Skeletal muscle satellite cell (primary cell): ENCODE data around the gene EXOC2. TPM values are rescaled to one million over a fixed set of nuclear protein-coding genes. Genes with fewer than 3 reads are reported as not detected.

Experiments
- H3K27me3 ChIP-seq: 2 replicates; pipeline ENCODE4 v1.7.0; 2013; ENCODE audit warnings: low read length; ENCODE audit not compliant: control insufficient read depth, insufficient read depth
- H3K36me3 ChIP-seq: 2 replicates; pipeline ENCODE4 v1.7.0; 2013; ENCODE audit warnings: mild to moderate bottlenecking, control low read depth, low read length; ENCODE audit not compliant: insufficient read depth
- H3K4me1 ChIP-seq: 2 replicates; pipeline ENCODE4 v1.7.0; 2013; ENCODE audit warnings: low read length; ENCODE audit not compliant: control insufficient read depth, insufficient read depth
- H3K4me2 ChIP-seq: 2 replicates; pipeline ENCODE4 v1.7.0; 2013; ENCODE audit warnings: mild to moderate bottlenecking, low read length
- H3K4me3 ChIP-seq: 2 replicates; pipeline ENCODE4 v1.7.0; 2013; ENCODE audit warnings: low read length
- H3K9ac ChIP-seq: 2 replicates; pipeline ENCODE4 v1.7.0; 2013; ENCODE audit warnings: mild to moderate bottlenecking, low read depth, low read length, moderate library complexity
- H3K9me3 ChIP-seq: replicated peaks from 2 replicates; pipeline ENCODE4 v1.7.0; 2013; ENCODE audit warnings: mild to moderate bottlenecking, control low read depth, low read length
- total RNA-seq: library from RNA; depleted of rRNA; stranded (reverse); fragments of >200 nt; gene quantifications from 2 replicates; pipeline ENCODE4 v1.2.3, GENCODE V29; 2012; rRNA removed

Gene EXOC2
- total RNA-seq: 17.7 and 18.8 TPM in 2 replicates

- Histone ChIP-seq H3K36me3 (no peaks in the 10 kb centered on the region), H3K27me3 (no peaks in the 10 kb centered on the region), H3K9me3 (no peaks in the 10 kb centered on the region), H3K9ac (peak within 1 kb of the TSS; percentile 82), H3K4me3 (peak within 1 kb of the TSS; percentile 81), H3K4me1 (peaks cover 3% of the 10 kb centered on the region), H3K4me2 (peak within 1 kb of the TSS; percentile 85)
Measured at GRCh38 chr6:692858-693722, at the start of gene EXOC2. EXOC2 (minus strand) TSS chr6:693139; CDS start chr6:637818, 55,321 bp downstream.

DNA sequence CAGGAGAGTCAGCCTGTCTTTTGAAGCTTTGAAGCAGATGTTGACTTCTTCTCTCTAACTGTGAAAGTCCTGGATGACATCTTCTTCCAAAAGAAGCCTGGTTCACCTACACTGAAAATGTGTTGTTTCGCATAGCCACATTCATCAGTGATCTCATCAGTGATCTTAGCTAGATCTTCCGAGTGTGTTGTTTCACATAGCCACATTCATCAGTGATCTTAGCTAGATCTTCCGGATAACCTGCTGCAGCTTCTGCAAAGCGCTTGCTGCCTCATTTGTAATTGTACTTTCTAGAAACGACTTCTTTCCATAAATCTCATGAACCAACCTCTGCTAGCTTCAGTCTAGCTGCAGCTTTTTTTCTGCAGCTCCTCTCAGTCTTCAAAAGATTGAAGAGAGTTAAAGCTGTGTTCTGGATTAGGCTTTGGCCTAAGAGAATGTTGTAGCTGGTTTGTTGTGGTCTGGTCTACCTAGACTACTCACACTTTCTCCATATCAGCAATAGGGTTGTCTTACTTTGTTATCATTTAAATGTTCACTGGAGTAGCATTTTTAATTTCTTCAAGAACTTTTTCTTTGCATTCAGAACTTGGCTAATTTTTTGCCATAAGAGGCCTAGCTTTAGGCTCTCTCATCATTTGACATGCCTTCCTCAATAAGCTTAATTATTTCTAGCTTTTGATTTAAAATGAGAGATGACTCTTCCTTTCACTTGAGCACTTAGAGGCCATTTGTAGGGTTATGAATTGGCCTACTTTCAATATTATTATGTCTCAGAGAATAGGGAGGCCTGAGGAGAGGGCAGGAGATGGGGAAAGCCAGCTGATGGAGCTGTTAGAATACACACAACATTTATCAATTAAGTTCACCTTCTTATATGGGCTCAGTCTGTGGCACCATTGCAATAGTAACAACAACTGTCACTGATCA is 48.7 kb upstream of the EXOC2 start:
- H3K36me3 ChIP-seq: no peaks in the 10 kb centered on the region

DNA sequence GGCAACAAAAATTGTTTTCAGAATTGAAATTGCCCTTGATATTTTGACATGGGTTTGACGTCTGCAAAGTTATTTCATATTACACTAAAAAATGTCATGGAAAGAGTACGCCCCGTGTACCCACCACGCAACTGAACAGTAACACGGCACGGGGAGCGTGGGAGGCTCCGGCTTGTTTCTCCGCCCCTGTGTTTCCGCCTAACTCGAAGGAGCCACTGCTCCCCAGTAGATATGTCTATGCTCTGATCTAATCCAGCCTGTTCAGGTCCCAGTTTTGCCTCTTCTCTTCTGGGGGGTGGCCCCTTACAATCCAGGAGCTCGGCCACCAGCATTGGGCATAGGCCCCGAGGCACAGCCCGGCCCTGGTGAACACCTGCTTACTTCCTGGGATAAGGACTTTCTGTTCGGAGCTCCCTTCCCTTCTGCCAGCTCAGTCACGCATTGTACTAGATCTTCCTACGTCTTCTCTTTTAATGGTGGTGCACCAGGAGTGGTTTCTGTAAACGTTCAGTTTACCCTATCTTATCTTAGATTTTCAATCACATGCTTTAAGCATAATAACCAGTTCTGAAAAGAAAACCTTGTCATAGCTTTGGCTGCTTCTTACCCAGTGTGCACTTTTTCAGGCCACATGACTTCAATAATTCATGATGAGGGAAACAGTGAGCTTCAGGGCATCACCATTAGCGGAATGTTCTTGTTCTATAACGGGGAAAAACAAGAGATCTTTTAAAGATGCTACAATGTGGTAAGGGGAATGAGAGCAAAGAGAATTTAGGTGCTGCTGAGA is 43.9 kb upstream of the EXOC2 start:
- Histone ChIP-seq H3K4me3 (no peak overlapping the region), H3K27me3 (peaks cover 4% of the 10 kb centered on the region)

More for the DNA sequence above, 48.7 kb upstream of the EXOC2 start:
- no peak overlapping the region for H3K4me3 ChIP-seq
- no peaks in the 10 kb centered on the region for H3K27me3 ChIP-seq
- no peaks in the 10 kb centered on the region for H3K9me3 ChIP-seq
- H3K4me2 ChIP-seq: no peak overlapping the region
- H3K4me1 ChIP-seq: no peaks in the 10 kb centered on the region
- H3K9ac ChIP-seq: no peak overlapping the region

DNA sequence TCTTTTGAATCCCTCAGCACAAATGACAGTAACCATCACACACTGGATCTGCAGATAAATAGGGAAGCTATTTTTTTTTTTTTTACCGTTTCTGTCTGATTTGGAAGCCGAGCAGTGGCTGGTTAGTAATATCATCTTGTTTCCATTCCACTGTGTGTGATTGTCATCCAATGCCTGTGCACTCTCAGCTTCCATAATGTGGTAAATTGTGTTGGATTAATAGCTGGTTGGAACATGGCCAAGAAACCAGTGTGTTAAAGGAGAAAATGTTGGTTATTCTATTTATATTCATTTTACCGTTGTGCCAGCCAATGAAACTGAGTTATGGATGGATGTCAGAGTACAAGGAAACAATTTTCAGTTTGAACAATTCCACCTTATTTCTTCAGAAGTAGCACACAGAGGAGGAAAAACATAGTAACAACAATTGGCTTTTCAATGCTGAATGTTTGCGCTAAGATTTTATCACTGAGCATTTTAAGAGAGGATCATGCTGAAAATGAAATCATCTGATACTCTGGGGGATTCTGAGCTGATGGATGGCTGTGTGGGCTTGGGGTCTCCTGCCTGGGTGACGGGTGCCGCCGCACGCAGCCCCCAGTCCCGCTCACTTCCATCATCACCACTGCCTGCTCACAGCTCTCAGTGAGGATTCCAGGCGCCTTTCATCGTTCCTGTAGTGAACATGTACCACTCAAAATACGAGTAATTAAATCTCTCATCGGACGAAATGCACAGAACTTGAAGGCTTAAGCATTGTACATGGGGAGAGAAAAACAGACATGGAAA is 40.7 kb upstream of the EXOC2 start:
- peaks cover 28% of the 10 kb centered on the region for H3K27me3 ChIP-seq
- no peak overlapping the region for H3K9ac ChIP-seq
- H3K4me3 ChIP-seq: no peak overlapping the region
- H3K4me2 ChIP-seq: no peak overlapping the region
- no peaks in the 10 kb centered on the region for H3K9me3 ChIP-seq
- H3K36me3 ChIP-seq: no peaks in the 10 kb centered on the region
- H3K4me1 ChIP-seq: no peaks in the 10 kb centered on the region

More for the DNA sequence above, 43.9 kb upstream of the EXOC2 start:
- no peaks in the 10 kb centered on the region for H3K9me3 ChIP-seq
- H3K4me2 ChIP-seq: no peak overlapping the region
- no peak overlapping the region for H3K9ac ChIP-seq
- H3K4me1 ChIP-seq: no peaks in the 10 kb centered on the region
- H3K36me3 ChIP-seq: no peaks in the 10 kb centered on the region

- H3K9ac ChIP-seq: no peak overlapping the region
- H3K9me3 ChIP-seq: no peaks in the 10 kb centered on the region
- H3K4me2 ChIP-seq: no peak overlapping the region
- H3K27me3 ChIP-seq: peaks cover 34% of the 10 kb centered on the region
- H3K4me3 ChIP-seq: no peak overlapping the region
- H3K36me3 ChIP-seq: no peaks in the 10 kb centered on the region
- no peaks in the 10 kb centered on the region for H3K4me1 ChIP-seq
Measured at GRCh38 chr6:731924-732323, 39.0 kb upstream of the EXOC2 start.

GRCh38 chr6:729606-730320 is 36.8 kb upstream of the EXOC2 start:
- Histone ChIP-seq H3K4me1 (no peaks in the 10 kb centered on the region), H3K27me3 (peaks cover 36% of the 10 kb centered on the region), H3K36me3 (no peaks in the 10 kb centered on the region)

GRCh38 chr6:727856-728255 is 34.9 kb upstream of the EXOC2 start:
- H3K4me2 ChIP-seq: no peak overlapping the region
- H3K36me3 ChIP-seq: no peaks in the 10 kb centered on the region
- peaks cover 39% of the 10 kb centered on the region for H3K27me3 ChIP-seq

More at GRCh38 chr6:729606-730320, 36.8 kb upstream of the EXOC2 start:
- Histone ChIP-seq H3K9me3 (no peaks in the 10 kb centered on the region), H3K4me3 (no peak overlapping the region), H3K4me2 (no peak overlapping the region), H3K9ac (no peak overlapping the region)

DNA sequence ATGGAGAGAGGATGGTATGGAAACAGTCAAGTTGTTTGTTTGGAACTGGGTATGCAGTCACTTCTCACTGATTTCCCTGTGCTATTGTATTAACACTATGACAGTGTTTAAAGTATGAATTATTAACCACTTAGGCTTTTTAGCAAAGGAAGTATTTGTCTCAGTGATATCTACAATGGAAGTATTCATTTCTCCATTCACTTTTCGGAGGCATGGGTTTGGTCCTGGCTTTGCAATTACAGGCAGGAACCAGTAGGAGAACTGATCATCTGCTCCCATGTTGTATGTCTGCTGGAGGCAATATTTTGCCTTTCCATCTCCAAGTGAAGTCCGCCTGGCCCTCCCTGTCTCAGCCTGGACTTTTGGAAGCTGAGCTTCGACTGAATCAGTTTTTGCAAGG is 30.6 kb upstream of the EXOC2 start:
- Histone ChIP-seq H3K9ac (no peak overlapping the region), H3K4me3 (no peak overlapping the region)

More at GRCh38 chr6:727856-728255, 34.9 kb upstream of the EXOC2 start:
- H3K4me1 ChIP-seq: no peaks in the 10 kb centered on the region
- H3K9me3 ChIP-seq: no peaks in the 10 kb centered on the region
- H3K4me3 ChIP-seq: no peak overlapping the region
- H3K9ac ChIP-seq: no peak overlapping the region

DNA sequence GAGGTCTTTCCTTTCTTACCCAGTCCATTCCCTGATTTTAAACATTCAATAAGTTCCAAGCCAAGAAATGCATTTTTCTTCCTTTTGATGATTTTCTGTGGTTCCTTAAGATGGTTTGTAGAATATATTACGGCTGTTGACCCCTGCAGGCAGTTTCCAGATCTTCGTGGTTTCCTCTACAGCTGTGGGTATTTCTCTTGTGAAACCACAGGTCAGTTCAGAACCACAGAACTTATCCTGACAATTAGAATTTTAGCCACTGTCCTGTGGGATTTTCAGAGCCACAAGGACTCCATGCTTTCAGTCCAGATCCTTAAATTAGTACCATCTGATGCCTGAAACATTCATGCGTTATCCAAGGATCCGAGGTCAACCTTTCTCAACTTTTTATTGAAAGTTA is 29.7 kb upstream of the EXOC2 start:
- Histone ChIP-seq H3K4me3 (no peak overlapping the region), H3K27me3 (peaks cover 20% of the 10 kb centered on the region), H3K36me3 (no peaks in the 10 kb centered on the region), H3K9me3 (no peaks in the 10 kb centered on the region), H3K4me2 (no peak overlapping the region), H3K9ac (no peak overlapping the region), H3K4me1 (no peaks in the 10 kb centered on the region)

More for the DNA sequence above, 30.6 kb upstream of the EXOC2 start:
- Histone ChIP-seq H3K9me3 (no peaks in the 10 kb centered on the region), H3K27me3 (peaks cover 21% of the 10 kb centered on the region), H3K36me3 (no peaks in the 10 kb centered on the region), H3K4me2 (no peak overlapping the region), H3K4me1 (no peaks in the 10 kb centered on the region)

- no peaks in the 10 kb centered on the region for H3K36me3 ChIP-seq
- peak overlapping the region; percentile 51 for H3K4me2 ChIP-seq
- no peak overlapping the region for H3K4me3 ChIP-seq
Measured at GRCh38 chr6:722077-722524, 29.2 kb upstream of the EXOC2 start.

More at GRCh38 chr6:722077-722524, 29.2 kb upstream of the EXOC2 start:
- H3K4me1 ChIP-seq: no peaks in the 10 kb centered on the region
- H3K9me3 ChIP-seq: no peaks in the 10 kb centered on the region
- no peak overlapping the region for H3K9ac ChIP-seq
- peaks cover 20% of the 10 kb centered on the region for H3K27me3 ChIP-seq
